ENCODE results near the gene CDK6. TPM values are rescaled to one million over a fixed set of nuclear protein-coding genes. Genes with fewer than 3 reads are reported as not detected.

Gene CDK6
- total and polyA plus RNA-seq, 2 of the 8 experiments (the other 6 are each of a cell fraction or from before 2014, with no cell fraction given): 5.9 to 18.9 TPM

DNA sequence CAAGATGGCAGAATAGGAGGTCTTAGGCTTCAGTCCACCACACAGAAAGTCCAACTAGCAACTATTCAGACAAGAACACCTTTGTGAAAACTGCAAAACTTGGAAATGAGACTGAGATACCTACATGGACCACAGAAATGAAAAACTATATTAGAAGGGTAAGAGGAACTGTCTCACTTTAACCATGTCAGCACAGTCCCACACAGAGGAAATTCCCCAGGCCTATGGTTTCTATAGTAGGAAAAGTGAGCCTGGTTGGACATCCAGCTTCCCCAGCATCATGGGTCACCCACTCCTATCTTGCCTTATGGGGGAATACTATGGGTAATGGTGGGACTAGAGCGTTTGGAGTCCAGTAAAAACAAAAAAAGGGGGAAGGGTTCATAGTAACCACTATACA lies 38.8 kb upstream of the CDK6 start:
- no peaks in the 10 kb centered on the region for H3K79me1 ChIP-seq (ENCODE audit: low read depth, low read length)
- H2BK20ac ChIP-seq (ENCODE audit: low read length): no peak overlapping the region
- H3K27ac ChIP-seq (ENCODE audit: low read depth, low read length): no peak overlapping the region
- no peak overlapping the region for H2AK5ac ChIP-seq (ENCODE audit: low read depth, low read length)
- DNase-seq (ENCODE audit: low read depth in 1 of 2, low spot score in 2 of 2) (no peak), FAIRE-seq (no peak)
- no peak overlapping the region for H2BK120ac ChIP-seq (replicated peaks; ENCODE audit: low read depth, low read length)
- H3K18ac ChIP-seq (ENCODE audit: extremely low read depth, low read length): no peak overlapping the region
- H3K4me1 ChIP-seq (replicated peaks in 1 of 4; ENCODE audit: control insufficient read depth in 3 of 4, insufficient read depth in 4 of 4, low read length in 3 of 4): no peaks in the 10 kb centered on the region
- no peaks in the 10 kb centered on the region for H3K27me3 ChIP-seq (replicated peaks in 1 of 4; ENCODE audit: control insufficient read depth in 3 of 4, extremely low read depth in 1 of 4, insufficient read depth in 3 of 4, low read length in 3 of 4)
- TF ChIP-seq ZNF274 (IDR thresholded peaks at IDR 0.05; ENCODE audit: borderline replicate concordance, extremely low read depth, low read length) (no peak), HDAC2 (IDR thresholded peaks at IDR 0.05; ENCODE audit: borderline replicate concordance in 1 of 2, low read depth in 2 of 2, low read length in 2 of 2) (no peak), CHD2 (IDR thresholded peaks at IDR 0.05; ENCODE audit: low read length) (no peak), YY1 (IDR thresholded peaks at IDR 0.05; ENCODE audit: low read depth, low read length) (no peak), SP2 (IDR thresholded peaks at IDR 0.05; ENCODE audit: low read length) (no peak), SIRT6 (IDR thresholded peaks at IDR 0.05; ENCODE audit: low read length) (no peak), CHD1 (IDR thresholded peaks at IDR 0.05; ENCODE audit: low read depth, low read length) (no peak), RXRA (IDR thresholded peaks at IDR 0.05; ENCODE audit: insufficient read depth, low read depth, low read length) (no peak), JUN (IDR thresholded peaks at IDR 0.05; ENCODE audit: low read depth, low read length) (no peak), POU5F1 (IDR thresholded peaks at IDR 0.05; ENCODE audit: low read depth, low read length) (no peak), GABPA (IDR thresholded peaks at IDR 0.05; ENCODE audit: borderline replicate concordance, insufficient read depth, low read length) (no peak), SP1 (IDR thresholded peaks at IDR 0.05; ENCODE audit: low read depth, low read length) (no peak), TAF7 (optimal IDR thresholded peaks at IDR 0.05; ENCODE audit: borderline replicate concordance, low read depth, low read length) (no peak), SIX5 (IDR thresholded peaks at IDR 0.05; ENCODE audit: low read depth, low read length) (no peak)
- no peaks in the 10 kb centered on the region for H3K9me3 ChIP-seq (ENCODE audit: insufficient read depth in 2 of 2, low read depth in 1 of 2, low read length in 1 of 2)
- ChIA-PET CTCF (ENCODE audit: partially characterized antibody) (interaction anchor here (1.2 to 3.8 kb wide), 3 partner anchors 11 to 259 kb away, joined by 4 to 23 read pairs (median 5); no protein-coding TSS in a partner anchor), POLR2A (ENCODE audit: partially characterized antibody) (no interaction called here)
- H4K5ac ChIP-seq (ENCODE audit: insufficient read length, low read depth, low read length): no peak overlapping the region
- H3K56ac ChIP-seq (replicated peaks; ENCODE audit: insufficient read length, low read depth, low read length): no peak overlapping the region
- no peaks in the 10 kb centered on the region for H3K23me2 ChIP-seq (ENCODE audit: low read depth, low read length)
- H4K8ac ChIP-seq (ENCODE audit: extremely low read depth, insufficient read depth, low read length): no peak overlapping the region
- no peaks in the 10 kb centered on the region for H3K36me3 ChIP-seq (ENCODE audit: control insufficient read depth in 2 of 4, insufficient read depth in 4 of 4, low read length in 3 of 4)
- no peak overlapping the region for H2BK5ac ChIP-seq (ENCODE audit: low read depth, low read length)
- H3K14ac ChIP-seq (ENCODE audit: insufficient read length): no peak overlapping the region
- H3K9ac ChIP-seq (replicated peaks in 1 of 4; ENCODE audit: extremely low read depth in 1 of 4, low read depth in 3 of 4, low read length in 3 of 4): no peak overlapping the region
- H4K91ac ChIP-seq (replicated peaks; ENCODE audit: insufficient read length, low read length): no peak overlapping the region
- H2AFZ ChIP-seq (ENCODE audit: low read length): no peak overlapping the region
- H4K20me1 ChIP-seq (replicated peaks in 1 of 2; ENCODE audit: control insufficient read depth in 1 of 2, insufficient read depth in 2 of 2, low read length in 2 of 2): no peaks in the 10 kb centered on the region
- no peak overlapping the region for H3K4ac ChIP-seq (replicated peaks; ENCODE audit: insufficient read length, low read depth, low read length)
- H2BK12ac ChIP-seq (ENCODE audit: low read depth, low read length): no peak overlapping the region
- no peak overlapping the region for H2BK15ac ChIP-seq (ENCODE audit: low read length)
- H3K23ac ChIP-seq (ENCODE audit: insufficient read length): no peak overlapping the region
- no peaks in the 10 kb centered on the region for H3K79me2 ChIP-seq (ENCODE audit: control insufficient read depth in 1 of 2, insufficient read depth in 2 of 2, low read length in 2 of 2)
- no peak overlapping the region for H3K4me3 ChIP-seq (ENCODE audit: extremely low read depth in 1 of 4, insufficient read depth in 2 of 4, low read depth in 3 of 4, low read length in 4 of 4)
- H3K4me2 ChIP-seq (ENCODE audit: insufficient read depth in 1 of 2, low read depth in 2 of 2, low read length in 2 of 2): no peak overlapping the region
- 85% methylated on average over 1 of the region's 1 CpG; no CpG with 5 or more reads in 1 of the 2 experiments for WGBS, 2 experiments (ENCODE audit: extremely low coverage in 1 of 2, insufficient coverage in 1 of 2, insufficient read length in 1 of 2, insufficient replicate concordance in 2 of 2, low coverage in 1 of 2, low lambda C conversion rate in 2 of 2, missing lambda C conversion rate in 1 of 2)

Data from H1 (cell line).